Measurements from ENCODE around the gene NHERF1. TPM values are rescaled to one million over a fixed set of nuclear protein-coding genes. Genes with fewer than 3 reads are reported as not detected.

The NHERF1 gene
- total and polyA plus RNA-seq, 2 of the 13 experiments (the other 11 are each of a cell fraction or from before 2014, with no cell fraction given): 169 to 269 TPM

GRCh38 chr17:74736513-74737298, 11.7 kb upstream of the NHERF1 start, which contains the start of gene RAB37 (continued):
- TF ChIP-seq MXD1 (CRISPR knock-in tag; IDR thresholded peaks at IDR 0.05) (no peak; the same call in 1 of the 2 replicates), FOXP4 (CRISPR knock-in tag; IDR thresholded peaks at IDR 0.05) (peak; percentile 95), SOX5 (CRISPR knock-in tag; IDR thresholded peaks at IDR 0.05; ENCODE audit: borderline replicate concordance) (peak; percentile 75), ZNF720 (CRISPR knock-in tag; IDR thresholded peaks at IDR 0.05) (no peak), ZNF558 (CRISPR knock-in tag; IDR thresholded peaks at IDR 0.05; ENCODE audit: borderline replicate concordance) (peak; percentile 66; the same call in 1 of the 2 replicates), YEATS2 (CRISPR knock-in tag; IDR thresholded peaks at IDR 0.05; ENCODE audit: borderline replicate concordance) (peak; percentile 49; the same call in 1 of the 2 replicates), MATR3 (CRISPR knock-in tag; IDR thresholded peaks at IDR 0.05) (no peak), ZNF710 (CRISPR knock-in tag; IDR thresholded peaks at IDR 0.05; ENCODE audit: borderline replicate concordance) (peak; percentile 75; the same call in 1 of the 2 replicates), HMGXB4 (CRISPR knock-in tag; IDR thresholded peaks at IDR 0.05; ENCODE audit: borderline replicate concordance in 1 of 2, low read depth in 1 of 2) (peak; percentile 88 to 93), SKIL (CRISPR knock-in tag; IDR thresholded peaks at IDR 0.05; ENCODE audit: borderline replicate concordance) (no peak), ZFP36 (IDR thresholded peaks at IDR 0.05; ENCODE audit: borderline replicate concordance, low read depth, low read length, partially characterized antibody) (no peak), ETV5 (CRISPR knock-in tag; IDR thresholded peaks at IDR 0.05; ENCODE audit: borderline replicate concordance) (peak; percentile 51; the same call in 1 of the 2 replicates), SMARCC2 (IDR thresholded peaks at IDR 0.05) (no peak), PHF8 (CRISPR knock-in tag; IDR thresholded peaks at IDR 0.05) (peak; percentile 54; the same call in 1 of the 2 replicates), PHB2 (IDR thresholded peaks at IDR 0.05; ENCODE audit: partially characterized antibody) (no peak), KLF6 (CRISPR knock-in tag; IDR thresholded peaks at IDR 0.05) (peak; percentile 81; the same call in 1 of the 2 replicates), SAP130 (CRISPR knock-in tag; IDR thresholded peaks at IDR 0.05; ENCODE audit: low read depth) (peak; percentile 94), ZNF329 (CRISPR knock-in tag; IDR thresholded peaks at IDR 0.05; ENCODE audit: low read depth) (0 out of 2 replicates have a peak, but pooled peaks have one; percentile 64), ZNF878 (CRISPR knock-in tag; IDR thresholded peaks at IDR 0.05) (peak; percentile 95; the same call in 1 of the 2 replicates), KLF11 (CRISPR knock-in tag; IDR thresholded peaks at IDR 0.05) (peak; percentile 18), ZC3H13 (CRISPR knock-in tag; IDR thresholded peaks at IDR 0.05) (no peak)
